ENCODE measurements around the gene ZNF483.
"Not testable (repeated sequence)": the region's sequence is repeated elsewhere in the genome, so short reads cannot be mapped to it uniquely, and the experiment has no call there.

- TF ChIP-seq POLR2A (IDR thresholded peaks at IDR 0.05), result not testable (repeated sequence)
- TF ChIP-seq, protein P1, sequence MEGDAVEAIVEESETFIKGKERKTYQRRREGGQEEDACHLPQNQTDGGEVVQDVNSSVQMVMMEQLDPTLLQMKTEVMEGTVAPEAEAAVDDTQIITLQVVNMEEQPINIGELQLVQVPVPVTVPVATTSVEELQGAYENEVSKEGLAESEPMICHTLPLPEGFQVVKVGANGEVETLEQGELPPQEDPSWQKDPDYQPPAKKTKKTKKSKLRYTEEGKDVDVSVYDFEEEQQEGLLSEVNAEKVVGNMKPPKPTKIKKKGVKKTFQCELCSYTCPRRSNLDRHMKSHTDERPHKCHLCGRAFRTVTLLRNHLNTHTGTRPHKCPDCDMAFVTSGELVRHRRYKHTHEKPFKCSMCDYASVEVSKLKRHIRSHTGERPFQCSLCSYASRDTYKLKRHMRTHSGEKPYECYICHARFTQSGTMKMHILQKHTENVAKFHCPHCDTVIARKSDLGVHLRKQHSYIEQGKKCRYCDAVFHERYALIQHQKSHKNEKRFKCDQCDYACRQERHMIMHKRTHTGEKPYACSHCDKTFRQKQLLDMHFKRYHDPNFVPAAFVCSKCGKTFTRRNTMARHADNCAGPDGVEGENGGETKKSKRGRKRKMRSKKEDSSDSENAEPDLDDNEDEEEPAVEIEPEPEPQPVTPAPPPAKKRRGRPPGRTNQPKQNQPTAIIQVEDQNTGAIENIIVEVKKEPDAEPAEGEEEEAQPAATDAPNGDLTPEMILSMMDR (IDR thresholded peaks at IDR 0.05), result not testable (repeated sequence)
Observed at GRCh38 chr9:111555425-111555824, 30.4 kb downstream of the ZNF483 start.

Data from body of pancreas (tissue), 4 donors.